ENCODE measurements around the gene BHLHE41. TPM values are rescaled to one million over a fixed set of nuclear protein-coding genes. Genes with fewer than 3 reads are reported as not detected.

Gene BHLHE41
- total RNA-seq, 1 experiment from 2014 or later = 7.6 TPM

DNA sequence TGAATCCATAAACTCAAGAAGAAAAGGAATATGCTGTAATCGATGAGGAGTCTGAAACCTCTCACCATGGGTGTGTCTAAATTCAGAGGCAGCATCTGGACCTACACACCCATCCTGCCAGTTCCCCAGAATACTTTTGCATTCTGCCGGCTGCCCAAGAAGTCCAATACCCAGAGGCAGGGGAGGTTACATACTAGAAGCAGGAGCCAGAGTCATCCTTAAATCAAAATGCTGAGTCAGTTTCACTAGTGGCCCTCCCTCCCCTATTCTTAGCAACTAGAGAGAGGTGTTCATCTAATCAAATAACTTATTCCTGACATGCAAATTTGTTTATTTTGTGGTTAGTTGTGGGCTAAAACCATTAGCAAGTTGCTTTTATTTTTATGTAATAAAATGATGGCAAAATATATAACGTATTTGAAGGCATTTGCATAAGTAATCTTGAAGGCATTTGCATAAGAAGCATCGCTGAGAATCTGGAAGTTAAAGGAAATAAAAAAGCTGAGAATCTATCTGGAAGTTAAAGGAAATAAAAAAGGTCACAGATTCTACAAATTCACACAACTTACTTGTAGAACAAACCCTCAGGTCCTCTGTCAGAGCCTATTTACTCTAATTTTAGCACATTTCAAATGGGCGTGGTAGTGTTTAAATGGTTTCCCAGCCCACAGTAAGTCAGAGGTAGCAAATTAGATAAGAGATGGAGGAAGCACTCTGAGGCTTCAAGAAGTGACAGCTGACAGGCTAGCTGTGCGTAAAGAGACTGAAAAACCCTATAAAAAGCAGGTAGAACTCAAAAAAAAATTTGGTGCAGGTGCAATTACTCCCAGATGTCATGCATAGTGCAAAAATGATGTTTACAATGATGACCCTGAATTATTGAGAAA, 7.8 kb downstream of the BHLHE41 start (continued):
- TF ChIP-seq IRF2 (CRISPR knock-in tag; IDR thresholded peaks at IDR 0.05; ENCODE audit: borderline replicate concordance, low read depth) (no peak), NFYB (CRISPR knock-in tag; conservative IDR thresholded peaks at IDR 0.05; ENCODE audit: low read depth) (no peak), ZNF121 (CRISPR knock-in tag; IDR thresholded peaks at IDR 0.05) (no peak), NR1H2 (CRISPR knock-in tag; IDR thresholded peaks at IDR 0.05) (no peak)

GRCh38 chr12:26114720-26115401, 10.0 kb downstream of the BHLHE41 start:
- ATAC-seq (no peak), DNase-seq (ENCODE audit: low spot score) (no peak)
- TF ChIP-seq ARID4B (CRISPR knock-in tag; IDR thresholded peaks at IDR 0.05; ENCODE audit: borderline replicate concordance) = peak; percentile 0; the same call in 1 of the 2 replicates
- TF ChIP-seq, protein P1, sequence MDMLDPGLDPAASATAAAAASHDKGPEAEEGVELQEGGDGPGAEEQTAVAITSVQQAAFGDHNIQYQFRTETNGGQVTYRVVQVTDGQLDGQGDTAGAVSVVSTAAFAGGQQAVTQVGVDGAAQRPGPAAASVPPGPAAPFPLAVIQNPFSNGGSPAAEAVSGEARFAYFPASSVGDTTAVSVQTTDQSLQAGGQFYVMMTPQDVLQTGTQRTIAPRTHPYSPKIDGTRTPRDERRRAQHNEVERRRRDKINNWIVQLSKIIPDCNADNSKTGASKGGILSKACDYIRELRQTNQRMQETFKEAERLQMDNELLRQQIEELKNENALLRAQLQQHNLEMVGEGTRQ (CRISPR knock-in tag; IDR thresholded peaks at IDR 0.05) = no peak
- TF ChIP-seq, protein P2, sequence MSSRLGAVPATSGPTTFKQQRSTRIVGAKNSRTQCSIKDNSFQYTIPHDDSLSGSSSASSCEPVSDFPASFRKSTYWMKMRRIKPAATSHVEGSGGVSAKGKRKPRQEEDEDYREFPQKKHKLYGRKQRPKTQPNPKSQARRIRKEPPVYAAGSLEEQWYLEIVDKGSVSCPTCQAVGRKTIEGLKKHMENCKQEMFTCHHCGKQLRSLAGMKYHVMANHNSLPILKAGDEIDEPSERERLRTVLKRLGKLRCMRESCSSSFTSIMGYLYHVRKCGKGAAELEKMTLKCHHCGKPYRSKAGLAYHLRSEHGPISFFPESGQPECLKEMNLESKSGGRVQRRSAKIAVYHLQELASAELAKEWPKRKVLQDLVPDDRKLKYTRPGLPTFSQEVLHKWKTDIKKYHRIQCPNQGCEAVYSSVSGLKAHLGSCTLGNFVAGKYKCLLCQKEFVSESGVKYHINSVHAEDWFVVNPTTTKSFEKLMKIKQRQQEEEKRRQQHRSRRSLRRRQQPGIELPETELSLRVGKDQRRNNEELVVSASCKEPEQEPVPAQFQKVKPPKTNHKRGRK (CRISPR knock-in tag; IDR thresholded peaks at IDR 0.05; ENCODE audit: borderline replicate concordance) = no peak
- no peak for TF ChIP-seq PRRX2 (CRISPR knock-in tag; IDR thresholded peaks at IDR 0.05)
- TF ChIP-seq, protein P3, sequence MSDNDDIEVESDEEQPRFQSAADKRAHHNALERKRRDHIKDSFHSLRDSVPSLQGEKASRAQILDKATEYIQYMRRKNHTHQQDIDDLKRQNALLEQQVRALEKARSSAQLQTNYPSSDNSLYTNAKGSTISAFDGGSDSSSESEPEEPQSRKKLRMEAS (CRISPR knock-in tag; IDR thresholded peaks at IDR 0.05) = peak; percentile 23; the same call in 1 of the 2 replicates
- TF ChIP-seq ZNF232 (CRISPR knock-in tag; IDR thresholded peaks at IDR 0.05) = no peak
- peak; percentile 4; the same call in 1 of the 2 replicates for TF ChIP-seq ETV6 (CRISPR knock-in tag; IDR thresholded peaks at IDR 0.05)
- no peaks in the 10 kb centered on the region for H3K36me3 Mint-ChIP-seq
- no peak overlapping the region for H3K27ac Mint-ChIP-seq
- H3K4me3 Mint-ChIP-seq = peak overlapping the region; percentile 60
- H3K9me3 Mint-ChIP-seq = no peaks in the 10 kb centered on the region
- POLR2A ChIA-PET = interaction anchor here (1.4 kb wide), 1 partner anchor 8 kb away, joined by 6 read pairs; no protein-coding TSS in a partner anchor
- H3K4me1 Mint-ChIP-seq = peaks cover 59% of the 10 kb centered on the region
- H3K27me3 Mint-ChIP-seq (ENCODE audit: low read depth) = peaks cover 33% of the 10 kb centered on the region
- CTCF ChIA-PET = interaction anchor here (0.8 to 1.5 kb wide), 4 partner anchors 8 to 111 kb away, joined by 3 to 7 read pairs (median 4); partner anchors contain the start of gene BHLHE41

DNA sequence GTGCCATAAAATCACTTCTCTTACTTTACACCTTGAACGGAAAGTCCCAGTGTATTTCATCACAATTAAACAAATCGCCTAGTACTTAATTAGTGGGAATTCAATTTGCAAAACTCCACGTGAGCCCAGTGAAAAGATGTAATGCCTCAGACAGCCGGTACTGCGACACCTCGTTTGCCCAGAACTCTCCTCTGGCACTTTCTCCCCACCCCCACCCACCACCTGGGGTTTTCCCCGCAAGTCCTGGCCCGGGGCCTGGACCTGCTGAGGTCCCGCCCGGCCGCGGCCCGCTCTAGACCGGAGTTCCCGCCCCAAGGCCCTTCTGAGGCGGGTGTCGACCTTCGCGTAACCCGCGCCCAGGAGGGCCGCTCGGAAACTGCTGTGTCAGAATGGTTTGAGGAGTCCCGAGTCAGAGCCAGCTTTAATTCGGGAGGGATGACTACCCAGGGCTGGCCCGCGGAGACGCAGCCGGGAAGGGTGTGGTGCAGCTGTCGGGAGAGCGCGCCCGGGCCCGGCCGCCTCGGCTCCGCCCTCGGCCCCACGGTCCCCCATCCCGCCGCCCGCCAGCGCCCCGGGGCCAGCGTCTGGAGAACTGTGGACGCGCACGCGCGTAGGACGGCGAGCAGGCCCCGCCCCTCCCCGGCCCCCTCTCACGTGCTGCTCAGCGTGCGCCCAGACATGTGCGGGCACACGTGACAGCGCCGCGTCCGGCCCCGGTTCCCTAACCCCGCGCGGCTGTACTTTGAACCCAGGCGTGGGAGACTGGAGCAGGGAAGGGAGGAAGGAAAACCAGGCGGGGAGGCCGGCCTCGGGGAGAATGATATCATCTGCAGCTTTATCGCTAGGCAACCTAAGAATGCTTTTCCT, 10.8 kb downstream of the BHLHE41 start:
- Mint-ChIP-seq H3K27ac (peak overlapping the region; percentile 94), H3K4me1 (peaks cover 59% of the 10 kb centered on the region), H3K27me3 (ENCODE audit: low read depth) (peaks cover 29% of the 10 kb centered on the region), H3K4me3 (peak overlapping the region; percentile 81), H3K9me3 (no peaks in the 10 kb centered on the region), H3K36me3 (no peaks in the 10 kb centered on the region)
- DNase-seq (ENCODE audit: low spot score) = peak; percentile 84
- ATAC-seq = peak; percentile 75
- ChIA-PET CTCF (interaction anchor here (0.8 to 1.5 kb wide), 3 partner anchors 9 to 112 kb away, joined by 3 to 7 read pairs (median 5); no protein-coding TSS in a partner anchor), POLR2A (interaction anchor here (1.4 kb wide), 1 partner anchor 9 kb away, joined by 6 read pairs; no protein-coding TSS in a partner anchor)
- TF ChIP-seq ZNF396 (CRISPR knock-in tag; IDR thresholded peaks at IDR 0.05; ENCODE audit: borderline replicate concordance) (no peak), CREB1 (CRISPR knock-in tag; IDR thresholded peaks at IDR 0.05) (no peak), JAZF1 (CRISPR knock-in tag; IDR thresholded peaks at IDR 0.05) (no peak)
- TF ChIP-seq, protein P4, sequence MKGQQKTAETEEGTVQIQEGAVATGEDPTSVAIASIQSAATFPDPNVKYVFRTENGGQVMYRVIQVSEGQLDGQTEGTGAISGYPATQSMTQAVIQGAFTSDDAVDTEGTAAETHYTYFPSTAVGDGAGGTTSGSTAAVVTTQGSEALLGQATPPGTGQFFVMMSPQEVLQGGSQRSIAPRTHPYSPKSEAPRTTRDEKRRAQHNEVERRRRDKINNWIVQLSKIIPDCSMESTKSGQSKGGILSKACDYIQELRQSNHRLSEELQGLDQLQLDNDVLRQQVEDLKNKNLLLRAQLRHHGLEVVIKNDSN (CRISPR knock-in tag; IDR thresholded peaks at IDR 0.05) = peak; percentile 94
- TF ChIP-seq, protein P5, sequence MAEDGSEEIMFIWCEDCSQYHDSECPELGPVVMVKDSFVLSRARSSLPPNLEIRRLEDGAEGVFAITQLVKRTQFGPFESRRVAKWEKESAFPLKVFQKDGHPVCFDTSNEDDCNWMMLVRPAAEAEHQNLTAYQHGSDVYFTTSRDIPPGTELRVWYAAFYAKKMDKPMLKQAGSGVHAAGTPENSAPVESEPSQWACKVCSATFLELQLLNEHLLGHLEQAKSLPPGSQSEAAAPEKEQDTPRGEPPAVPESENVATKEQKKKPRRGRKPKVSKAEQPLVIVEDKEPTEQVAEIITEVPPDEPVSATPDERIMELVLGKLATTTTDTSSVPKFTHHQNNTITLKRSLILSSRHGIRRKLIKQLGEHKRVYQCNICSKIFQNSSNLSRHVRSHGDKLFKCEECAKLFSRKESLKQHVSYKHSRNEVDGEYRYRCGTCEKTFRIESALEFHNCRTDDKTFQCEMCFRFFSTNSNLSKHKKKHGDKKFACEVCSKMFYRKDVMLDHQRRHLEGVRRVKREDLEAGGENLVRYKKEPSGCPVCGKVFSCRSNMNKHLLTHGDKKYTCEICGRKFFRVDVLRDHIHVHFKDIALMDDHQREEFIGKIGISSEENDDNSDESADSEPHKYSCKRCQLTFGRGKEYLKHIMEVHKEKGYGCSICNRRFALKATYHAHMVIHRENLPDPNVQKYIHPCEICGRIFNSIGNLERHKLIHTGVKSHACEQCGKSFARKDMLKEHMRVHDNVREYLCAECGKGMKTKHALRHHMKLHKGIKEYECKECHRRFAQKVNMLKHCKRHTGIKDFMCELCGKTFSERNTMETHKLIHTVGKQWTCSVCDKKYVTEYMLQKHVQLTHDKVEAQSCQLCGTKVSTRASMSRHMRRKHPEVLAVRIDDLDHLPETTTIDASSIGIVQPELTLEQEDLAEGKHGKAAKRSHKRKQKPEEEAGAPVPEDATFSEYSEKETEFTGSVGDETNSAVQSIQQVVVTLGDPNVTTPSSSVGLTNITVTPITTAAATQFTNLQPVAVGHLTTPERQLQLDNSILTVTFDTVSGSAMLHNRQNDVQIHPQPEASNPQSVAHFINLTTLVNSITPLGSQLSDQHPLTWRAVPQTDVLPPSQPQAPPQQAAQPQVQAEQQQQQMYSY (CRISPR knock-in tag; IDR thresholded peaks at IDR 0.05) = peak; percentile 81

Data from WTC11 (cell line).